IMR-90 (cell line): Measurements from ENCODE around the gene C16orf86. TPM values are rescaled to one million over a fixed set of nuclear protein-coding genes. Genes with fewer than 3 reads are reported as not detected.

Experiments
- ATAC-seq: fragments of 200-7000 bp; cut with Tn5 transposase; 2 replicates; pipeline ENCODE4 v1.9.1; 2020; ENCODE audit warnings: low read depth, mild to moderate bottlenecking, moderate library complexity
- BruUV-seq: library from RNA; stranded (reverse); fragments of 400-500 nt; replicated peaks from 2 replicates; lab custom pipeline; 2021; lab: Mats Ljungman, UMichigan
- CTCF ChIA-PET: fragments of 300-600 bp; formaldehyde crosslinking; extraction: SDS; loops from one replicate; lab custom pipeline; 2021; ENCODE audit warnings: antibody characterized with exemption; lab: Yijun Ruan, JAX
- POLR2A ChIA-PET: fragments of 300-600 bp; sonication (Branson Sonifier 250); formaldehyde crosslinking; loops from one replicate; lab custom pipeline; 2022; ENCODE audit warnings: antibody characterized with exemption; ENCODE audit not compliant: unreplicated experiment; lab: Charles Lee
- DNase-seq: peaks from one replicate; pipeline ENCODE4 v3.0.0; 2013
- H2AFZ ChIP-seq: replicated peaks from 2 replicates; pipeline ENCODE3; 2013; ENCODE audit warnings: low read length, mild to moderate bottlenecking; ENCODE audit not compliant: poor library complexity
- H2AK5ac ChIP-seq: 2 replicates; pipeline ENCODE4 v1.6.1; 2013; ENCODE audit warnings: low read depth, low read length, inconsistent platforms
- H2AK9ac ChIP-seq: replicated peaks from 2 replicates; pipeline ENCODE3; 2013; ENCODE audit warnings: mild to moderate bottlenecking, low read depth, low read length, moderate library complexity; ENCODE audit not compliant: poor library complexity
- H2BK120ac ChIP-seq: 2 replicates; pipeline ENCODE4 v1.6.1; 2013; ENCODE audit warnings: low read depth, low read length, inconsistent platforms
- H2BK15ac ChIP-seq: 3 replicates; pipeline ENCODE4 v1.6.1; 2013; ENCODE audit warnings: low read depth, low read length, inconsistent platforms
- H2BK20ac ChIP-seq: 2 replicates; pipeline ENCODE4 v1.6.1; 2013; ENCODE audit warnings: low read depth, mild to moderate bottlenecking, inconsistent platforms, low read length, moderate library complexity
- H2BK5ac ChIP-seq: 2 replicates; pipeline ENCODE4 v1.6.1; 2013; ENCODE audit warnings: mild to moderate bottlenecking, low read depth, low read length, inconsistent platforms; ENCODE audit not compliant: poor library complexity, severe bottlenecking
- H3K14ac ChIP-seq: replicated peaks from 2 replicates; pipeline ENCODE4 v1.6.1; 2013; ENCODE audit warnings: low read depth, low read length, inconsistent platforms
- H3K18ac ChIP-seq: 2 replicates; pipeline ENCODE4 v1.6.1; 2013; ENCODE audit warnings: low read depth, low read length, control low read depth
- H3K23ac ChIP-seq: 2 replicates; pipeline ENCODE4 v1.6.1; 2013; ENCODE audit warnings: low read depth, low read length, inconsistent platforms
- H3K27ac ChIP-seq: 2 replicates; pipeline ENCODE4 v1.5.1; 2013; ENCODE audit warnings: mild to moderate bottlenecking, control low read depth, low read length; ENCODE audit not compliant: insufficient read depth
- H3K27me3 ChIP-seq: 2 replicates; pipeline ENCODE4 v1.6.1; 2013; ENCODE audit warnings: low read length; ENCODE audit not compliant: control insufficient read depth, insufficient read depth
- H3K36me3 ChIP-seq: 2 replicates; pipeline ENCODE4 v1.6.1; 2013; ENCODE audit warnings: low read length, mixed read lengths; ENCODE audit not compliant: control insufficient read depth, insufficient read depth
- H3K4ac ChIP-seq: 2 replicates; pipeline ENCODE4 v1.6.1; 2013; ENCODE audit warnings: low read depth, low read length, inconsistent platforms
- H3K4me1 ChIP-seq: 2 replicates; pipeline ENCODE4 v1.6.1; 2013; ENCODE audit warnings: low read length, mixed read lengths; ENCODE audit not compliant: control insufficient read depth, insufficient read depth
- H3K4me2 ChIP-seq: 2 replicates; pipeline ENCODE4 v1.6.1; 2013; ENCODE audit warnings: low read depth, mild to moderate bottlenecking, control low read depth, low read length, moderate library complexity
- H3K4me3 ChIP-seq: 2 replicates; pipeline ENCODE4 v1.5.1; 2013; ENCODE audit warnings: low read depth, mild to moderate bottlenecking, control low read depth, low read length, moderate library complexity; ENCODE audit not compliant: insufficient read depth
- H3K56ac ChIP-seq: 2 replicates; pipeline ENCODE4 v1.6.1; 2013; ENCODE audit warnings: low read length, inconsistent platforms; ENCODE audit not compliant: insufficient read depth; ENCODE audit errors: extremely low read depth
- H3K79me1 ChIP-seq, 2 experiments: 2 replicates each; pipeline ENCODE4 v1.6.1; 2013; ENCODE audit warnings: low read length in 2 of 2, inconsistent platforms in 1 of 2, low read depth in 1 of 2
- H3K9ac ChIP-seq: 2 replicates; pipeline ENCODE4 v1.6.1; 2013; ENCODE audit warnings: low read depth, low read length, control low read depth
- H3K9me1 ChIP-seq: 2 replicates; pipeline ENCODE4 v1.6.1; 2013; ENCODE audit warnings: low read length, inconsistent platforms; ENCODE audit not compliant: insufficient read depth
- H3K9me3 ChIP-seq: 2 replicates; pipeline ENCODE4 v1.6.1; 2013; ENCODE audit warnings: low read length; ENCODE audit not compliant: control insufficient read depth, insufficient read depth
- H4K20me1 ChIP-seq: 2 replicates; pipeline ENCODE4 v1.6.1; 2013; ENCODE audit warnings: low read length, inconsistent platforms; ENCODE audit not compliant: insufficient read depth
- H4K5ac ChIP-seq: 2 replicates; pipeline ENCODE4 v1.6.1; 2013; ENCODE audit warnings: mild to moderate bottlenecking, low read depth, low read length, control low read depth
- H4K8ac ChIP-seq, 2 experiments: 2 replicates each; pipeline ENCODE4 v1.6.1; 2013; ENCODE audit warnings: low read depth in 2 of 2, low read length in 2 of 2, control low read depth in 1 of 2, inconsistent platforms in 1 of 2
- H4K91ac ChIP-seq: 2 replicates; pipeline ENCODE4 v1.6.1; 2013; ENCODE audit warnings: low read depth, low read length, inconsistent platforms; ENCODE audit not compliant: insufficient read depth
- CEBPB ChIP-seq: IDR thresholded peaks from 2 replicates; pipeline ENCODE4 v1.6.1; 2012; ENCODE audit warnings: low read depth, low read length, improper control_type of control experiment
- CHD1 ChIP-seq: IDR thresholded peaks from 2 replicates; pipeline ENCODE4 v1.6.1; 2012; ENCODE audit warnings: low read depth, low read length, improper control_type of control experiment
- FOS ChIP-seq: fragments of 150-350 bp; IDR thresholded peaks from 2 replicates; pipeline ENCODE4 v1.6.1; 2016; ENCODE audit warnings: low read depth, low read length
- MAFK ChIP-seq: IDR thresholded peaks from 2 replicates; pipeline ENCODE4 v1.6.1; 2012; ENCODE audit warnings: low read depth, low read length, improper control_type of control experiment
- MAZ ChIP-seq: IDR thresholded peaks from 2 replicates; pipeline ENCODE4 v1.6.1; 2012; ENCODE audit warnings: low read depth, mild to moderate bottlenecking, low read length, improper control_type of control experiment, moderate library complexity, borderline replicate concordance
- MXI1 ChIP-seq: IDR thresholded peaks from 2 replicates; pipeline ENCODE4 v1.6.1; 2012; ENCODE audit warnings: low read depth, mild to moderate bottlenecking, low read length, moderate library complexity, borderline replicate concordance
- NFE2L2 ChIP-seq: fragments of 150-350 bp; IDR thresholded peaks from 2 replicates; pipeline ENCODE4 v1.6.1; 2016; ENCODE audit warnings: low read depth, mild to moderate bottlenecking, low read length
- RAD21 ChIP-seq: IDR thresholded peaks from 2 replicates; pipeline ENCODE4 v1.6.1; 2012; ENCODE audit warnings: low read length, improper control_type of control experiment
- RFX5 ChIP-seq: IDR thresholded peaks from 2 replicates; pipeline ENCODE4 v1.8.0; 2012; ENCODE audit warnings: low read depth, mild to moderate bottlenecking, low read length, moderate library complexity
- SMC3 ChIP-seq: fragments of 150-350 bp; IDR thresholded peaks from 2 replicates; pipeline ENCODE4 v1.6.1; 2016; ENCODE audit warnings: low read depth, mild to moderate bottlenecking, antibody characterized with exemption, low read length, moderate library complexity
- WGBS, 2 experiments: methylation state at CpG; one replicate each; pipeline versions ENCODE4 v1.1.5 to v1.1.7; 2013; ENCODE audit warnings: missing lambda C conversion rate in 2 of 2; ENCODE audit not compliant: insufficient read length in 1 of 2; ENCODE audit errors: extremely low coverage in 2 of 2; 5-methylcytosine and 5-hydroxymethylcytosine counted together
- dilution Hi-C: fragments of 300-500 bp; cut with HindIII; formaldehyde crosslinking; loops from one replicate; pipeline ENCODE4 v1.14.3; 2018; ENCODE audit warnings: low sequenced_read_pairs; ENCODE audit not compliant: unreplicated experiment
- in situ Hi-C: fragments of 300-500 bp; cut with MboI; formaldehyde crosslinking; loops from 3 replicates; pipeline ENCODE4 v1.14.3; 2019; ENCODE audit warnings: low sequenced_read_pairs, inconsistent platforms, mixed read lengths
- intact Hi-C: fragments of 100-400 bp; cut with micrococcal nuclease; formaldehyde crosslinking; loops from 2 replicates; pipeline ENCODE4 v1.10.0; 2022
- polyA plus RNA-seq, 3 experiments: library from polyadenylated mRNA; depleted of rRNA; stranded (reverse); fragments of >200 nt; gene quantifications; 2 replicates each; pipeline ENCODE4 v1.2.3, GENCODE V29; 2012; ENCODE audit warnings: low replicate concordance in 1 of 3
- total RNA-seq: library from RNA; depleted of rRNA; stranded (reverse); fragments of >200 nt; gene quantifications from 2 replicates; pipeline ENCODE4 v1.2.3, GENCODE V29; 2012
- TF ChIP-seq, protein P1 (sequence below): fragments of 150-350 bp; IDR thresholded peaks from 2 replicates; pipeline ENCODE4 v1.6.1; 2016; ENCODE audit warnings: low read depth, mild to moderate bottlenecking, low read length, moderate library complexity, borderline replicate concordance
- TF ChIP-seq, protein P2 (sequence below): conservative IDR thresholded peaks from 2 replicates; pipeline ENCODE4 v1.5.1; 2012; ENCODE audit warnings: mild to moderate bottlenecking, low read depth, low read length, improper control_type of control experiment

C16orf86 gene
- total and polyA plus RNA-seq, 2 of the 4 experiments (the other 2 are of a cell fraction) = 0.54 to 0.70 TPM

DNA sequence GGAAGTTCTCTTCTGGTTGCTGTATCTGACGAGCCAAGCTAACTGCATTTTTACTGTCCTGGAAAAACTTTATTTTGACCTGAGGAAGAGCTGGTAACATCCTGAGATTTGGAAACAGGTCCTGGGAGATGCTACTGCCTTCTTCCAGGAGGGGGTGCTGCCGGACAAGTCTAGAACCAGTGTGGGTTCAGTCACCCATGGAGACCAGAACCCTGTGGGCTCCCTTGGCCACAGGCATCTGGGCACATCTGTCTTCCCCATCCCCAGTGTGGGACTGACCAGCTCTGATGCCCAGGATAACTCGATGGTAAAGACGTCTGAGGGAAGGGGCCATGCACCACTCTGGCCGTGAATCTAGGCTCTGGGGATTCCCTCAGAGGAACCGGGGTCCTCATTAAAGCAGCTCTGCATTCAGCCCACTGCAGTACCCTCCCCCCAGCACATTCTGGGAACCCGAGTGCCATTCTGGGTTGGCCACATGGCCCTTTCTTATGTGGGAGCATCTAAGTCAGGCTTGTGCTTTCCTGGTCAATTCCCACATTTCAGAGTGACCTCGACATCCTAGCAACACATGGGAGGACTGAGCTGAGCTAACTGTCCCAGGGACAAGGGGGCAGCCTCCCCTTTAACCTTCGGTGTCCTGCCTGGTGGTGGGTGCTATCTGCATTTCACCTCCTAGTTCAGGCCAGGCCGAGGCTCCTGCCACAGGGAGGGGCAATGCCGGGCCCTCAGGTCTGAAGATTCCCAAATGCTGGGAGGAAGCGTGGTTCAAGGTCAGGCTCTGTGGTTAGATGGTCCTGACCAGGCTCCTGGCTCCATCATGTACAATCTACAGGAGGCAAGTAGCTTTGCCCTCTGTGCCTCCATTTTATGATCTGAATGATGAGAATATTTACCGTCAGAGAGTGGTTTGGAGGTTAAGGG, 6.4 kb downstream of the C16orf86 start:
- Histone ChIP-seq H2BK15ac (no peak overlapping the region), H3K4me1 (no peaks in the 10 kb centered on the region), H3K4me3 (no peak overlapping the region), H4K5ac (no peak overlapping the region), H2AK5ac (no peak overlapping the region), H4K8ac (no peak overlapping the region), H2AK9ac (peak overlapping the region; percentile 79), H3K27me3 (no peaks in the 10 kb centered on the region), H3K9me1 (0 out of 2 replicates have a peak, but pooled peaks cover 3% of the 10 kb centered on the region), H3K4ac (no peak overlapping the region), H3K56ac (no peak overlapping the region), H3K23ac (no peak overlapping the region), H2BK20ac (no peak overlapping the region), H3K14ac (no peak overlapping the region), H2BK120ac (no peak overlapping the region), H3K4me2 (no peak overlapping the region), H3K18ac (no peak overlapping the region), H3K36me3 (peaks cover 10% of the 10 kb centered on the region; the same call in 1 of the 2 replicates), H3K9me3 (no peaks in the 10 kb centered on the region), H2BK5ac (no peak overlapping the region), H4K91ac (no peak overlapping the region), H3K9ac (no peak overlapping the region), H4K20me1 (0 out of 2 replicates have a peak, but pooled peaks cover 5% of the 10 kb centered on the region), H2AFZ (no peak overlapping the region), H3K79me1 (peaks cover 0 to 9% of the 10 kb centered on the region in 2 experiments; a peak in 1 of 4 replicates), H3K27ac (no peak overlapping the region)
- no TSS peak for BruUV-seq
- intact Hi-C loops (loop anchor here (1.0 to 10.0 kb wide), 4 partner anchors 134 to 362 kb away; partner anchors contain the start of genes RANBP10 and TSNAXIP1), dilution Hi-C loops (no loop called here), in situ Hi-C loops (loop anchor here (5.0 kb wide), 1 partner anchor 254 kb away; no protein-coding TSS in a partner anchor)
- DNase-seq (peak; percentile 67), ATAC-seq (peak; percentile 60)
- TF ChIP-seq MAZ (no peak), NFE2L2 (no peak), CHD1 (no peak), FOS (no peak), MAFK (no peak), MXI1 (no peak), RFX5 (no peak), RAD21 (peak; percentile 85), SMC3 (peak; percentile 79), CEBPB (no peak)
- TF ChIP-seq, protein P1, sequence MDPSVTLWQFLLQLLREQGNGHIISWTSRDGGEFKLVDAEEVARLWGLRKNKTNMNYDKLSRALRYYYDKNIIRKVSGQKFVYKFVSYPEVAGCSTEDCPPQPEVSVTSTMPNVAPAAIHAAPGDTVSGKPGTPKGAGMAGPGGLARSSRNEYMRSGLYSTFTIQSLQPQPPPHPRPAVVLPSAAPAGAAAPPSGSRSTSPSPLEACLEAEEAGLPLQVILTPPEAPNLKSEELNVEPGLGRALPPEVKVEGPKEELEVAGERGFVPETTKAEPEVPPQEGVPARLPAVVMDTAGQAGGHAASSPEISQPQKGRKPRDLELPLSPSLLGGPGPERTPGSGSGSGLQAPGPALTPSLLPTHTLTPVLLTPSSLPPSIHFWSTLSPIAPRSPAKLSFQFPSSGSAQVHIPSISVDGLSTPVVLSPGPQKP = no peak
- TF ChIP-seq, protein P2, sequence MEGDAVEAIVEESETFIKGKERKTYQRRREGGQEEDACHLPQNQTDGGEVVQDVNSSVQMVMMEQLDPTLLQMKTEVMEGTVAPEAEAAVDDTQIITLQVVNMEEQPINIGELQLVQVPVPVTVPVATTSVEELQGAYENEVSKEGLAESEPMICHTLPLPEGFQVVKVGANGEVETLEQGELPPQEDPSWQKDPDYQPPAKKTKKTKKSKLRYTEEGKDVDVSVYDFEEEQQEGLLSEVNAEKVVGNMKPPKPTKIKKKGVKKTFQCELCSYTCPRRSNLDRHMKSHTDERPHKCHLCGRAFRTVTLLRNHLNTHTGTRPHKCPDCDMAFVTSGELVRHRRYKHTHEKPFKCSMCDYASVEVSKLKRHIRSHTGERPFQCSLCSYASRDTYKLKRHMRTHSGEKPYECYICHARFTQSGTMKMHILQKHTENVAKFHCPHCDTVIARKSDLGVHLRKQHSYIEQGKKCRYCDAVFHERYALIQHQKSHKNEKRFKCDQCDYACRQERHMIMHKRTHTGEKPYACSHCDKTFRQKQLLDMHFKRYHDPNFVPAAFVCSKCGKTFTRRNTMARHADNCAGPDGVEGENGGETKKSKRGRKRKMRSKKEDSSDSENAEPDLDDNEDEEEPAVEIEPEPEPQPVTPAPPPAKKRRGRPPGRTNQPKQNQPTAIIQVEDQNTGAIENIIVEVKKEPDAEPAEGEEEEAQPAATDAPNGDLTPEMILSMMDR = peak; percentile 81
- 59% methylated on average over 5 of the region's 13 CpGs; no CpG with 5 or more reads in 1 of the 2 experiments for WGBS, 2 experiments
- POLR2A ChIA-PET = interaction anchor here (0.7 kb wide), 1 partner anchor 134 kb away, joined by 4 read pairs; the partner anchor contains the start of gene TSNAXIP1
- CTCF ChIA-PET = interaction anchor here (0.6 to 1.8 kb wide), 6 partner anchors 10 to 187 kb away, joined by 3 to 7 read pairs (median 4); partner anchors contain the start of genes CTCF and GFOD2
